OCI-LY1 (cell line): Measurements from ENCODE around the gene ATXN1.

ENCODE experiments used
- H2AFZ ChIP-seq: fragments of 200-600 bp; sonication (generic), shearing (Covaris generic); 2 replicates; pipeline ENCODE4 v1.6.0; 2014; ENCODE audit warnings: antibody characterized with exemption, mild to moderate bottlenecking, low read length
- H3F3A ChIP-seq: fragments of 200-600 bp; sonication (generic), shearing (Covaris generic); 2 replicates; pipeline ENCODE4 v1.6.0; 2014; ENCODE audit warnings: mild to moderate bottlenecking, antibody characterized with exemption, low read length, moderate library complexity; ENCODE audit not compliant: insufficient read depth
- H3K27ac ChIP-seq: fragments of 200-600 bp; sonication (generic); 2 replicates; pipeline ENCODE4 v1.5.1; 2014; ENCODE audit warnings: low read length, mixed run types, mild to moderate bottlenecking, low read depth; ENCODE audit not compliant: poor library complexity, severe bottlenecking
- H3K27me3 ChIP-seq: fragments of 200-600 bp; sonication (generic); 2 replicates; pipeline ENCODE4 v1.6.0; 2014; ENCODE audit warnings: antibody characterized with exemption, mild to moderate bottlenecking, low read length, moderate library complexity; ENCODE audit not compliant: insufficient read depth
- H3K36me3 ChIP-seq: fragments of 200-600 bp; sonication (generic); 2 replicates; pipeline ENCODE4 v1.6.1; 2014; ENCODE audit warnings: mild to moderate bottlenecking, antibody characterized with exemption, low read length, moderate library complexity, mixed read lengths; ENCODE audit not compliant: insufficient read depth
- H3K4me1 ChIP-seq: fragments of 200-600 bp; sonication (generic); 2 replicates; pipeline ENCODE4 v1.5.1; 2014; ENCODE audit warnings: mild to moderate bottlenecking, low read length, moderate library complexity; ENCODE audit not compliant: insufficient read depth, severe bottlenecking
- H3K4me2 ChIP-seq: fragments of 200-600 bp; sonication (generic), shearing (Covaris generic); 2 replicates; pipeline ENCODE4 v1.6.1; 2014; ENCODE audit warnings: low read length
- H3K4me3 ChIP-seq: fragments of 200-600 bp; sonication (generic); 2 replicates; pipeline ENCODE4 v1.5.1; 2014; ENCODE audit warnings: low read length, low read depth, mild to moderate bottlenecking, mixed read lengths; ENCODE audit not compliant: poor library complexity, severe bottlenecking
- H3K79me2 ChIP-seq: fragments of 200-600 bp; shearing (Covaris generic); 2 replicates; pipeline ENCODE4 v1.6.1; 2016; ENCODE audit warnings: mixed run types, low read length, mixed read lengths; ENCODE audit not compliant: insufficient read depth
- H3K9ac ChIP-seq: fragments of 200-600 bp; sonication (generic), shearing (Covaris generic); 2 replicates; pipeline ENCODE4 v1.6.1; 2014; ENCODE audit warnings: mild to moderate bottlenecking, low read length, mixed read lengths
- H3K9me2 ChIP-seq: fragments of 200-600 bp; sonication (generic), shearing (Covaris generic); 2 replicates; pipeline ENCODE4 v1.6.1; 2014; ENCODE audit warnings: low read depth, mild to moderate bottlenecking, low read length, mixed read lengths
- H3K9me3 ChIP-seq: fragments of 200-600 bp; shearing (Covaris generic); 2 replicates; pipeline ENCODE4 v1.6.1; 2014; ENCODE audit warnings: low read length, mixed read lengths
- H4K20me1 ChIP-seq: fragments of 200-600 bp; sonication (generic), shearing (Covaris generic); 2 replicates; pipeline ENCODE4 v1.6.0; 2016; ENCODE audit warnings: mild to moderate bottlenecking, low read length; ENCODE audit not compliant: insufficient read depth
- EZH2 ChIP-seq: fragments of 200-600 bp; sonication (generic), shearing (Covaris generic); IDR thresholded peaks from 2 replicates; pipeline ENCODE4 v1.8.0; 2017; ENCODE audit warnings: borderline replicate concordance, mixed run types, mild to moderate bottlenecking, antibody characterized with exemption, low read length, moderate library complexity, mixed read lengths
- TF ChIP-seq, protein P1 (sequence below): fragments of 200-600 bp; sonication (generic), shearing (Covaris generic); IDR thresholded peaks from 2 replicates; pipeline ENCODE4 v1.5.1; 2017; ENCODE audit warnings: mild to moderate bottlenecking, antibody characterized with exemption, low read length, moderate library complexity, mixed read lengths

The ATXN1 gene

DNA sequence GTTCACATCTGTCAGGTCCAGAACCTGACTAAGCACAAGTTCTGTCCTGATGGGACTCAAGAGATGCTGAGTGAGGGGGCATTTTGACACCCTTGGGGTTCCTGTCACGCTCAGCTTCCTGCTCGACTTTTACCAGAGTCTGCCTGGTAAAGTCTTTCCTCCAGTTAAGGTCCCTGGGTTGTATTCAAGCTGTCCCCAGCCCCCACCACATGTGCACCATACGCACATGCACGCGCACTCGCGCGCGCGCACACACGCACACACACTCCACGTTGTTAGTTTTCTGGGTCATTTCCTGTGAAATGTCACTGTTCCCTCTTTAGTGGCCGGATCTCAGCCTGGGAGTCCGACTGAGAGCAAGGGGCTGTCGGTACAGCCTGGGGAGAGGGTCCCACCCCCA lies 356.8 kb downstream of the ATXN1 start:
- no peaks in the 10 kb centered on the region for H3K9me2 ChIP-seq
- no peak overlapping the region for H3K27ac ChIP-seq
- no peaks in the 10 kb centered on the region for H3K27me3 ChIP-seq
- no peak overlapping the region for H3K9ac ChIP-seq
- no peak overlapping the region for H2AFZ ChIP-seq
- no peaks in the 10 kb centered on the region for H3F3A ChIP-seq
- H3K4me3 ChIP-seq, result no peak overlapping the region
- no peak overlapping the region for H3K4me2 ChIP-seq
- no peak for TF ChIP-seq EZH2
- TF ChIP-seq, protein P1, sequence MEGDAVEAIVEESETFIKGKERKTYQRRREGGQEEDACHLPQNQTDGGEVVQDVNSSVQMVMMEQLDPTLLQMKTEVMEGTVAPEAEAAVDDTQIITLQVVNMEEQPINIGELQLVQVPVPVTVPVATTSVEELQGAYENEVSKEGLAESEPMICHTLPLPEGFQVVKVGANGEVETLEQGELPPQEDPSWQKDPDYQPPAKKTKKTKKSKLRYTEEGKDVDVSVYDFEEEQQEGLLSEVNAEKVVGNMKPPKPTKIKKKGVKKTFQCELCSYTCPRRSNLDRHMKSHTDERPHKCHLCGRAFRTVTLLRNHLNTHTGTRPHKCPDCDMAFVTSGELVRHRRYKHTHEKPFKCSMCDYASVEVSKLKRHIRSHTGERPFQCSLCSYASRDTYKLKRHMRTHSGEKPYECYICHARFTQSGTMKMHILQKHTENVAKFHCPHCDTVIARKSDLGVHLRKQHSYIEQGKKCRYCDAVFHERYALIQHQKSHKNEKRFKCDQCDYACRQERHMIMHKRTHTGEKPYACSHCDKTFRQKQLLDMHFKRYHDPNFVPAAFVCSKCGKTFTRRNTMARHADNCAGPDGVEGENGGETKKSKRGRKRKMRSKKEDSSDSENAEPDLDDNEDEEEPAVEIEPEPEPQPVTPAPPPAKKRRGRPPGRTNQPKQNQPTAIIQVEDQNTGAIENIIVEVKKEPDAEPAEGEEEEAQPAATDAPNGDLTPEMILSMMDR, result no peak
- H4K20me1 ChIP-seq, result no peaks in the 10 kb centered on the region
- H3K4me1 ChIP-seq, result no peaks in the 10 kb centered on the region
- H3K9me3 ChIP-seq, result no peaks in the 10 kb centered on the region
- no peaks in the 10 kb centered on the region for H3K36me3 ChIP-seq
- H3K79me2 ChIP-seq, result no peaks in the 10 kb centered on the region

DNA sequence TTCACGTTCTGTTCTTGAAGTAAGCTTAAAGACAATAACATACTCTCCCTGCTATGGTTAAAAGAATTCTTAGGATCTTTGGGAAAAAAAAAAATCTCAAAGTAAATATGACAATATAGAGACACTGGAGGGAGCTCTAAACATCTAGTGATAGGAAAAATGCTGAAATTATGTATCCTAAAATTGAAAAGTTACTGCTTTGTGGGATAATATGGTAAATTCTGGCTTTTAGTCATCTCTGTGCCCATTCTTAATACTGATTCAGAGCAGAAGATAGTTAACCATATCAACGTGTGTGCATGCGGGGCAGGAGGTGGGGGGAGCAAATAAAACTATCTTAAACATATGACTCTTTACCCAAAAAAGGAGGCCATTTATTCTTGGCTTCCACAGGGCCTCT lies 357.4 kb downstream of the ATXN1 start:
- no peaks in the 10 kb centered on the region for H3K4me1 ChIP-seq
- H3K9ac ChIP-seq, result no peak overlapping the region

DNA sequence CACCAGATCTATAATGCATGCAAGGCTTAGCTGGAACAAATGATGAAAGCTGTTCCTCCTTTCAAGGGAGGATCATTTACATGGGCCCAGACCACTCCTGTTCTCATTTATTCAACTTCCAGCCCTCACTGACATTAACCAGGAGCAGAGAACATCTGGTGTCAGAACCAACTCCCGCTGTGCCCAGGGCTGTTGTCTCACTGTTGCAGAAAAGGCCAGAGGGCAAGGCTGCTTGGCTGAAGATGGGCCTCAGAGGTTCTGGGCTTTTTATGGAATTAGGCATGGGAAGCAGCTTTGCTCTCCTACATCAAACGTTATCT lies 358.7 kb downstream of the ATXN1 start:
- H3K36me3 ChIP-seq, result no peaks in the 10 kb centered on the region
- no peak overlapping the region for H3K4me3 ChIP-seq
- no peak overlapping the region for H3K27ac ChIP-seq
- no peak overlapping the region for H3K4me2 ChIP-seq
- H3K9ac ChIP-seq, result no peak overlapping the region
- no peaks in the 10 kb centered on the region for H3K9me2 ChIP-seq
- H3F3A ChIP-seq, result no peaks in the 10 kb centered on the region
- H3K4me1 ChIP-seq, result no peaks in the 10 kb centered on the region
- H4K20me1 ChIP-seq, result no peaks in the 10 kb centered on the region
- H3K79me2 ChIP-seq, result no peaks in the 10 kb centered on the region
- H3K9me3 ChIP-seq, result no peaks in the 10 kb centered on the region
- TF ChIP-seq, protein P1, result no peak
- no peak for TF ChIP-seq EZH2
- no peak overlapping the region for H2AFZ ChIP-seq
- H3K27me3 ChIP-seq, result no peaks in the 10 kb centered on the region

More for the DNA sequence above, 357.4 kb downstream of the ATXN1 start:
- Histone ChIP-seq H3K79me2 (no peaks in the 10 kb centered on the region), H3F3A (no peaks in the 10 kb centered on the region), H4K20me1 (no peaks in the 10 kb centered on the region), H3K27ac (no peak overlapping the region), H3K9me2 (no peaks in the 10 kb centered on the region), H3K36me3 (no peaks in the 10 kb centered on the region), H3K27me3 (no peaks in the 10 kb centered on the region), H3K4me3 (no peak overlapping the region), H3K4me2 (no peak overlapping the region), H3K9me3 (no peaks in the 10 kb centered on the region), H2AFZ (no peak overlapping the region)
- TF ChIP-seq, protein P1, result peak; percentile 29; the same call in 1 of the 2 replicates
- no peak for TF ChIP-seq EZH2
